Measurements from ENCODE around the gene ADK.
"Not testable (repeated sequence)": the region's sequence is repeated elsewhere in the genome, so short reads cannot be mapped to it uniquely, and the experiment has no call there.

Gene ADK

DNA sequence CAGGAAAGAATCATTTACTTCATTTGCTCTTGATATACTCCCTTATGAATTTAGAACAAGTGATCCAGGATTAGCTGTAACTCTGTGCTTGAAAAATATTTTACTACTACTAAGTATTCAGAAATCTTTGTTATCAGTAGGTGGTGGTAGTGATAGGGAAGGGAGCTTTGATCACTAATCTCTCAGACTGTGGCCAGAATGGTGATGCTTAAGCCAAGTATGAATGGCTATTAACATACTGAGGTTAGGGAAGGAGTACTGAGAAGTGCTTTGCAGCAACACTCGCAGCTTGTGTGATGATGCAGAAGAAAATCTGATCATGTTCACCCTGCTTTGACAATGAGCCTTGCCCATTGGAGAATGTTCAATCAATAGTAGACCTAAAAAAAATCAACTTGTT lies 29.7 kb upstream of the ADK start:
- DNase-seq (ENCODE audit: low read depth in 2 of 2) = no peak
- TF ChIP-seq, protein P1, sequence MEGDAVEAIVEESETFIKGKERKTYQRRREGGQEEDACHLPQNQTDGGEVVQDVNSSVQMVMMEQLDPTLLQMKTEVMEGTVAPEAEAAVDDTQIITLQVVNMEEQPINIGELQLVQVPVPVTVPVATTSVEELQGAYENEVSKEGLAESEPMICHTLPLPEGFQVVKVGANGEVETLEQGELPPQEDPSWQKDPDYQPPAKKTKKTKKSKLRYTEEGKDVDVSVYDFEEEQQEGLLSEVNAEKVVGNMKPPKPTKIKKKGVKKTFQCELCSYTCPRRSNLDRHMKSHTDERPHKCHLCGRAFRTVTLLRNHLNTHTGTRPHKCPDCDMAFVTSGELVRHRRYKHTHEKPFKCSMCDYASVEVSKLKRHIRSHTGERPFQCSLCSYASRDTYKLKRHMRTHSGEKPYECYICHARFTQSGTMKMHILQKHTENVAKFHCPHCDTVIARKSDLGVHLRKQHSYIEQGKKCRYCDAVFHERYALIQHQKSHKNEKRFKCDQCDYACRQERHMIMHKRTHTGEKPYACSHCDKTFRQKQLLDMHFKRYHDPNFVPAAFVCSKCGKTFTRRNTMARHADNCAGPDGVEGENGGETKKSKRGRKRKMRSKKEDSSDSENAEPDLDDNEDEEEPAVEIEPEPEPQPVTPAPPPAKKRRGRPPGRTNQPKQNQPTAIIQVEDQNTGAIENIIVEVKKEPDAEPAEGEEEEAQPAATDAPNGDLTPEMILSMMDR (IDR thresholded peaks at IDR 0.05; ENCODE audit: low read depth, low read length) = no peak

DNA sequence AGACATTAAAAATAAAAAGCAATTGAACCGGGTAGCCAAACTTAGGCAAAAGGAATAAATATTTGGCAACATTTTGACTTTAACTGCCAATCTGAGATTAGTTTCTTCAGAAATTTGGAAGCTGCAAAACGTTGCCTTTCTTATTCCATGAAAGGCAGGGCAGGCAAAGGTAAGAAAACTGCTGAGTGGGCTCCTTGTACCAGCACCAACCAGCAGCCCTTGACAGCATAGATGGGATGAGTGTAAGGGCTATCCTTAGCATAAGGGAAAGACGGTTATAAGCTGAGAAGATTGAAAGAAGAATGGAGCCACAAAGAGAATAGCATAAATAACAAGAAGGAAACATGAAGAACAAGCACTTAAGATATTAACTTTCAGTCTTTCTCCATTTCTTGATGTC lies 29.0 kb upstream of the ADK start:
- TF ChIP-seq, protein P1 (IDR thresholded peaks at IDR 0.05; ENCODE audit: low read depth, low read length) = no peak
- no peak for DNase-seq (ENCODE audit: low read depth in 2 of 2)
- no peak overlapping the region for H3K4me3 ChIP-seq (replicated peaks in 1 of 2; ENCODE audit: low read depth in 2 of 2, low read length in 2 of 2)

More for the DNA sequence above, 29.7 kb upstream of the ADK start:
- H3K4me3 ChIP-seq (replicated peaks in 1 of 2; ENCODE audit: low read depth in 2 of 2, low read length in 2 of 2) = no peak overlapping the region

DNA sequence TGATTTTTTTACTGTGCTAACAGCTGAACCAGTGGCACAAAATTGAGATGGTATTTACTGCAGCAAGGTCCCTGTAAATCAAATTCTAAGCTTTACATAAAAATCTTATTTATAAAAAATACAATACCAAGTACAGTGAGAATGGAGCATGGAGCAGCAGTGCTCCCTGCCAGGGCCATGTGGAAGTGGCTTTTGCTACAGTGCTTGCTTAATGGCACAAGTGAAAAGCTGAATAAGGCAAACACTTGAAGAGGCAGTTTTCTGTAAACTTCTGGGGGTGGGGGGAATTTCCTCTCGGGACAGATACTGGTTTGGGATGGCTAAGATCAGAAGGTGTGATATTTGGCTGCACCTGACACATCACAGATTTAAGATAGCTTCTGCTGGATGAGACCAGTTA lies 27.9 kb upstream of the ADK start:
- TF ChIP-seq, protein P1 (IDR thresholded peaks at IDR 0.05; ENCODE audit: low read depth, low read length) = no peak
- H3K4me3 ChIP-seq (replicated peaks in 1 of 2; ENCODE audit: low read depth in 2 of 2, low read length in 2 of 2) = no peak overlapping the region

DNA sequence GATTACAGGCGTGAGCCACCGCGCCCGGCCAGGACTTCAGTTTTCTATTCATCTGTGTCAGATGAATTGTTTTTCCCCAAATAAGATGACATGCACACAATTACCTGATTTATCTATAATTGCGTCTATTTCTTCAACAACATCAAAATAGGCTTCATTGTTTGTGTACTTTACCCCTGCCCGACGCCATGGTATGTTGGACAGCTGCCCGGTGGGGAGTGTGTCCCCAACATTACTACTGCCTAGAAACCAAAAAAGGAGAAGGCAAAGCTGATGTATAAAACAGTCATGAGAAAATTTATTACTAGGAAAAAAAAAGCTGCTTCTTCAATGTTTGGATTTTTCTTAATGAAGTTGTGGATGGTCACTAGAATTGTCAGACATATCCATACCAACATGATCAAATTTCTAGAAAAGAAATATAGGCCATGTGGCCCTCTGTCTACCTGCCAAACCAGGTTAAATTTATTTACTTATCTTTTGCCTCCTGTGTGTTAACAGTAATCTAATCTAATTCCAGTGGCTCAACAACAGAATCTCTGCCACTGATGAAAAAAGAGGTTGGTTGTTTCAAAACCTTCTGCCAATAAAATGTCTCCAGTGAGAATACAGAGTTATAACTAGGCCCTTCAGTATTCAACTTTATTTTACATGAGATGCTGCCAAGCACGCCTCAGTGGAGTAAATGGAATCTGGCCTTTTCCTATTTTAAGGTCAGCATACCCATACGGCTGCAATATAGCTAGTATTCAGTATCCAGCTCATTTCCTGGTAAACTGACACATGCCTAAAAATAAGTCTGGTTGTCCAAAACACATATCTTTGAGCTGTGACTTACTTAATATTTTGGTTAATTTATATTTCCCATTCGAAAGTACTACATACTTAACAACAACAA lies 16.8 kb upstream of the ADK start:
- TF ChIP-seq, protein P1 (IDR thresholded peaks at IDR 0.05; ENCODE audit: low read depth, low read length) = no peak

More for the DNA sequence above, 27.9 kb upstream of the ADK start:
- no peak for DNase-seq (ENCODE audit: low read depth in 2 of 2)

DNA sequence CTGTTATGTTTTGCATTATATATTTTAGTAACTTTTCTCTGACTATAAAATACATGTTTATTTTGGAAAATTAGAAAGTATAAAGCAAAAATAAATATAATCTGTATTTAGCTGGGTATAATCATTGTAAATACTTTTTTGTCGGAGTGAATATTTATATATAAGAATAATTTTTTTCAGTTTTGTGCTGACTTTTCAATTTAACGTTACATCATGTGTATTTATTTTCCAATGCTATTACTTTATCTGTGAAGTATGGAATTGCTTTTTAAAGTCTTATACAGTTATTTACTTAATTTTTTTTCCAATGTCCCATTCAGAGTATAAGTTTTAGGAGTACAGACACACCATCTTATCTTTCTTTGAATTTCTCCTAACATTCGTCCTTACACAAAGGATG lies 15.6 kb upstream of the ADK start:
- TF ChIP-seq, protein P1 (IDR thresholded peaks at IDR 0.05; ENCODE audit: low read depth, low read length) = no peak
- no peak for DNase-seq (ENCODE audit: low read depth in 2 of 2)
- H3K4me3 ChIP-seq (replicated peaks in 1 of 2; ENCODE audit: low read depth in 2 of 2, low read length in 2 of 2) = no peak overlapping the region

More for the DNA sequence above, 16.8 kb upstream of the ADK start:
- DNase-seq (ENCODE audit: low read depth in 2 of 2) = no peak
- H3K4me3 ChIP-seq (replicated peaks in 1 of 2; ENCODE audit: low read depth in 2 of 2, low read length in 2 of 2) = no peak overlapping the region

DNA sequence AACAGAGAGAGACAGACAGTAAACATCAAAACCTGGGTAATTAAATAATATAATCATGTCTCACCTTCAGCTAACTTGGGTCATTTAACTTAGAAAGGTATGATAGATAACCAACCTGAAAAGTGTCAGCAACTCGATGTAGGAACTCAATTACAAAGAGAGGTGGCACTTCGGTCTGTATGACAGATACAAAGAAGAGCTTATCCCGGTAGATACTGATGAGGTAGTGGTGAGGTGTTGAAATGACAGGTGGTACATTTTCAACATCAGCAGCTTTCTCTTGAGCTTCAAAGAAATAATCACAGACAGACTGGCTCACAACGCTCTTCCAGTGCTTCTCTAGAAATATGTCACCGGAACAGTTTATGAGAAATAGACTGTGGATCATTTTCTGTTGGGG lies 13.0 kb upstream of the ADK start:
- DNase-seq (ENCODE audit: low read depth in 2 of 2) = no peak
- no peak overlapping the region for H3K4me3 ChIP-seq (replicated peaks in 1 of 2; ENCODE audit: low read depth in 2 of 2, low read length in 2 of 2)
- TF ChIP-seq, protein P1 (IDR thresholded peaks at IDR 0.05; ENCODE audit: low read depth, low read length) = no peak

DNA sequence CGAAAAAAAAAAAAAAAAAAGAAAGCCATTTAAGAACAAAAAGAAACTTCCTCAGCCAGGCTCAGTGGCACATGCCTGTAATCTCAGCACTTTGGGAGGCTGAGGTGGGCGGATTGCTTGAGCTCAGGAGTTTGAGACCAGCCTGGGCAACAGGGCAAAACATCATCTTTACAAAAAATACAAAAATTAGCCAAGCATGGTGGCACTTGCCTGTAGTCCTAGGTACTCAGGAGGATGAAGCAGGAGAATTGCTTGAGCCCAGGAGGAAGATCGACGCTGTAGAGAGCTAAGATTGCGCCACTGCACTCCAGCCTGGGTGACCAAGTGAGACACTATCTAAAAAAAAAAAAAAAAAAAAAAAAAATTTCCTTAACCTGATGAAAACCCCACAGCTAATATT lies 12.4 kb upstream of the ADK start:
- DNase-seq (ENCODE audit: low read depth in 2 of 2); H3K4me3 ChIP-seq (replicated peaks in 1 of 2; ENCODE audit: low read depth in 2 of 2, low read length in 2 of 2): not testable (repeated sequence)
